GM20000 (cell line): ENCODE results near the gene PEX14.

Source experiments
- DNase-seq: peaks from one replicate; pipeline ENCODE4 v3.0.0; 2012; ENCODE audit warnings: low spot score
- TF ChIP-seq, protein P1 (sequence below): IDR thresholded peaks from 2 replicates; pipeline ENCODE4 v1.5.1; 2012; ENCODE audit warnings: mild to moderate bottlenecking, control low read depth; ENCODE audit errors: extremely low read depth, missing control alignments

The PEX14 gene

GRCh38 chr1:10679496-10680220, 204.9 kb downstream of the PEX14 start:
- peak; percentile 24 for DNase-seq
- TF ChIP-seq, protein P1, sequence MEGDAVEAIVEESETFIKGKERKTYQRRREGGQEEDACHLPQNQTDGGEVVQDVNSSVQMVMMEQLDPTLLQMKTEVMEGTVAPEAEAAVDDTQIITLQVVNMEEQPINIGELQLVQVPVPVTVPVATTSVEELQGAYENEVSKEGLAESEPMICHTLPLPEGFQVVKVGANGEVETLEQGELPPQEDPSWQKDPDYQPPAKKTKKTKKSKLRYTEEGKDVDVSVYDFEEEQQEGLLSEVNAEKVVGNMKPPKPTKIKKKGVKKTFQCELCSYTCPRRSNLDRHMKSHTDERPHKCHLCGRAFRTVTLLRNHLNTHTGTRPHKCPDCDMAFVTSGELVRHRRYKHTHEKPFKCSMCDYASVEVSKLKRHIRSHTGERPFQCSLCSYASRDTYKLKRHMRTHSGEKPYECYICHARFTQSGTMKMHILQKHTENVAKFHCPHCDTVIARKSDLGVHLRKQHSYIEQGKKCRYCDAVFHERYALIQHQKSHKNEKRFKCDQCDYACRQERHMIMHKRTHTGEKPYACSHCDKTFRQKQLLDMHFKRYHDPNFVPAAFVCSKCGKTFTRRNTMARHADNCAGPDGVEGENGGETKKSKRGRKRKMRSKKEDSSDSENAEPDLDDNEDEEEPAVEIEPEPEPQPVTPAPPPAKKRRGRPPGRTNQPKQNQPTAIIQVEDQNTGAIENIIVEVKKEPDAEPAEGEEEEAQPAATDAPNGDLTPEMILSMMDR = no peak
